Adipocyte (in vitro differentiated cells): ENCODE results near the gene NFIB.

Experiments
- DNase-seq: peaks from one replicate; pipeline ENCODE4 v3.0.0-alpha.2; 2015; ENCODE audit warnings: low read depth
- H3K27me3 ChIP-seq: replicated peaks from 2 replicates; pipeline ENCODE4 v1.7.0; 2013; ENCODE audit warnings: mild to moderate bottlenecking, low read length, moderate library complexity; ENCODE audit not compliant: control insufficient read depth, insufficient read depth
- H3K36me3 ChIP-seq: 2 replicates; pipeline ENCODE4 v1.7.0; 2013; ENCODE audit warnings: low read length, mild to moderate bottlenecking, moderate library complexity; ENCODE audit not compliant: control insufficient read depth, insufficient read depth, severe bottlenecking
- H3K4me1 ChIP-seq: 2 replicates; pipeline ENCODE4 v1.7.0; 2013; ENCODE audit warnings: mild to moderate bottlenecking, low read length, moderate library complexity; ENCODE audit not compliant: control insufficient read depth, insufficient read depth
- H3K4me3 ChIP-seq: 2 replicates; pipeline ENCODE4 v1.7.0; 2013; ENCODE audit warnings: mild to moderate bottlenecking, low read length, moderate library complexity
- H3K9ac ChIP-seq: 2 replicates; pipeline ENCODE4 v1.7.0; 2013; ENCODE audit warnings: mild to moderate bottlenecking, low read length, moderate library complexity
- H3K9me3 ChIP-seq: 2 replicates; pipeline ENCODE4 v1.7.0; 2013; ENCODE audit warnings: mild to moderate bottlenecking, low read length, moderate library complexity; ENCODE audit not compliant: control insufficient read depth

NFIB gene

DNA sequence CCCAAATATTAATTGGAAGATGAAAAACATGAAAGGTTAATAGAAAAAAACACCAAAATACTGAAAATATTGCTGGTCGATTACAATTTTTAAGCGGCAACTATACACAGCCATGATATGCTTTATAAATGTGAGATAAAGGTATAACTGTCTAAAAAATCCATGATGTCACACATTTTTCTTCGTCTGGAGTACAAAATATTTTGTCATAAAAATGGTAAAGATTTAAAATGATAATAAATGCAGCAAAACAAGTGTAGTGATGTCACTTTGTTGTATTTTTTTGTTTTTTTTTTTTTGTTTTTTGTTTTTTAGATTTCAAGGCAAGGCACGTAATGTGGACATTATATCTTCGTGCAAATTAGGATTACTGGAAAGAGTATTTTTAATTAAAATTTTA lies 227.4 kb downstream of the NFIB start:
- Histone ChIP-seq H3K27me3 (no peaks in the 10 kb centered on the region), H3K9me3 (no peaks in the 10 kb centered on the region), H3K9ac (no peak overlapping the region), H3K4me3 (no peak overlapping the region), H3K36me3 (peaks cover 10% of the 10 kb centered on the region), H3K4me1 (peaks cover 16% of the 10 kb centered on the region)
- no peak for DNase-seq

DNA sequence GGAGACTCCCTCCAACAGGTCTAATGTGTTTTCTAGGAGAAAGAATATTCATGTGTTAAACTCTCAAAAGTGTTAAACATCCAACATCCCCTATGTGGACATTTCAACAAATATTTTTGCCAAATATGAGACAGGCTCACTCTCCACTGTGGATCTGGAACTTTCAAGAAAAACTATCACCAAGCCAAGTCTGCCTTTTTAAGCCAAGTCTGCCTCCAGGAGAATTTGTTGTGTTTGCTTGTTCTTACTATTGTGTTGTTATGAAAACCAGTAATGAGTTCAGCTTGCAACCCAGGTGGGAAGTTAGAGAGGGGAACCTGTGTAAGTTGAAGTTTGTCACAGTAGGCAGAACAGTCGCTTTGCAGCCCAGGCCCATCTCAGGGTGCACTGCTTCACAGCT lies 228.1 kb downstream of the NFIB start:
- no peak for DNase-seq
- no peaks in the 10 kb centered on the region for H3K9me3 ChIP-seq
- H3K9ac ChIP-seq, result no peak overlapping the region
- H3K36me3 ChIP-seq, result peaks cover 10% of the 10 kb centered on the region
- H3K4me3 ChIP-seq, result no peak overlapping the region
- peaks cover 14% of the 10 kb centered on the region for H3K4me1 ChIP-seq
- no peaks in the 10 kb centered on the region for H3K27me3 ChIP-seq

DNA sequence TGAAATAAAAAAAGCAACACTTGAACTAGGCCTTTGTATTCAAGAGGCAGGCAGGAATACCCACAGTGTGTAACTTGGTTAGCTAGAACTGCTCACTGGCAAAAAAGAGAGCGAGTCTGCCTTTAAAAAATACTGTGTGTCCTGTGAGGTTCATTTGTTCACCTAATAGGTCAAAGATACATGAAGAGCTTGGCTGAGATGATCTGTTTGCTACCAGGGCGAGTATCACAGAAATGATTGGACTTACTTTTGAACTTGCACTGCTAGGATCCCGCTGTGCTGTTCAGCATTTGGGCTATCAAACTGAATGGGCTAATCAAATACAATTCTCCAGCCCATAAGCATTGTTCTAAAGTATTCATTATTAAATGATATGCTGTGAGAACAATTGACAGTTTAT lies 229.1 kb downstream of the NFIB start:
- Histone ChIP-seq H3K9me3 (no peaks in the 10 kb centered on the region), H3K36me3 (peaks cover 10% of the 10 kb centered on the region), H3K4me1 (peaks cover 7% of the 10 kb centered on the region), H3K9ac (no peak overlapping the region), H3K27me3 (no peaks in the 10 kb centered on the region), H3K4me3 (no peak overlapping the region)
- no peak for DNase-seq

DNA sequence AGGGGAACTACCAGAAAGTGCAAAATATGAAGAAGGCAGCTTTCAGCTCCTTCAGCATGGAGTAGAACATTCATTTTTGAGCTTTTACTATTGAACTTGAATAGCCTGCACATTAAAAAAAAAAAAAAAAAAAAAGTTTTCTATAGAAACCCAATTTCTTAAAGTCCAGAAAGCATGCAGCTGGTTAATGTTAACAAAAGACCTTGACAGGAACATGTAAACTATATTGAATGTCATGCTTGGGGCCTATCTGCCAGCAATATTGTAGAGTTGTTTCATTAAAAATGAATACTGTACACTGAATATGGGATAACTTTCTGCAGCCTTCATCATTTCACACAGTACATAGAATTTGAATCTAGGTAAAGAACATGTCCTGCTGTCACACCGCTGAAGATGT lies 230.6 kb downstream of the NFIB start:
- Histone ChIP-seq H3K27me3 (no peaks in the 10 kb centered on the region), H3K4me3 (no peak overlapping the region)
- no peak for DNase-seq

DNA sequence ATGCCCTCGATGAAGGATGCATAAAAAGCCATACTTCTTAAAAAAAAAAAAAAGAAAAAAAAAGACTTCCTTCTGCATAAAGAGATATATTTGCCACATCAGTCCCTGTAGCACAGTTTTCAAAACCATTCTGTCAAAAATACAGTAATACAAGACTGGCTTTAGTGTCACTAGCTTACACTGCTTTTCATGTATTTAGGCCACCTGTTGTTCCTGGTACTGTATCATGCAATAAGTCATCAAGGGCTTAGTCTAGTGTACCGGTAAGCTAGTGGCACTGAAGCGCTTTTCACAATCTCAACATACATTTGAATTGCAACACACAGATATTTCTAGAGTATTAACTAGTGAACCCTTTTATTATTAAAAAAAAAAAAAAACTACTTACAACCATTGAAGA lies 231.2 kb downstream of the NFIB start:
- peaks cover 8% of the 10 kb centered on the region for H3K36me3 ChIP-seq
- H3K4me3 ChIP-seq, result no peak overlapping the region
- H3K9ac ChIP-seq, result no peak overlapping the region
- no peak for DNase-seq
- no peaks in the 10 kb centered on the region for H3K4me1 ChIP-seq
- no peaks in the 10 kb centered on the region for H3K27me3 ChIP-seq
- no peaks in the 10 kb centered on the region for H3K9me3 ChIP-seq

More for the DNA sequence above, 230.6 kb downstream of the NFIB start:
- peaks cover 10% of the 10 kb centered on the region for H3K36me3 ChIP-seq
- H3K4me1 ChIP-seq, result no peaks in the 10 kb centered on the region
- no peak overlapping the region for H3K9ac ChIP-seq
- no peaks in the 10 kb centered on the region for H3K9me3 ChIP-seq

DNA sequence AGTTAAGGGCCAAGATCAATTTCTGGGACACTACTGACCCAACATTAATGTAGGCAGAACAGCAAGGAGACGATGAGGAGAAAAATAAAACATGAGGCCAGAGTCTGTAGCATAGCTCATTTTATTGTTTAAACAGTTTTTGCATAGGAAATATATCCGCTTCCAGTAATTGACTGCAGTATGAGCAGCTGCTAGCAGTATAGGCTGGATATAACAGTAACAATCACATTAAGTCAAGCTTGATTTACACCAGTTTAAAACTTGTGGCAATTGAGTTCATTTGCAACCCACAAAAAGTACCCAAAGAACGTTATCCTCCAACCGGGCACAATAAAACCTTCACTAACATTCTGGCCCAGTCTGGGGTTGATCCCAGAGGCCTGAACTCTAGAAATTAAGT lies 232.2 kb downstream of the NFIB start:
- DNase-seq, result no peak
- no peak overlapping the region for H3K9ac ChIP-seq
- H3K4me1 ChIP-seq, result no peaks in the 10 kb centered on the region
- H3K4me3 ChIP-seq, result no peak overlapping the region
- H3K36me3 ChIP-seq, result peaks cover 2% of the 10 kb centered on the region
- no peaks in the 10 kb centered on the region for H3K27me3 ChIP-seq
- H3K9me3 ChIP-seq, result no peaks in the 10 kb centered on the region

DNA sequence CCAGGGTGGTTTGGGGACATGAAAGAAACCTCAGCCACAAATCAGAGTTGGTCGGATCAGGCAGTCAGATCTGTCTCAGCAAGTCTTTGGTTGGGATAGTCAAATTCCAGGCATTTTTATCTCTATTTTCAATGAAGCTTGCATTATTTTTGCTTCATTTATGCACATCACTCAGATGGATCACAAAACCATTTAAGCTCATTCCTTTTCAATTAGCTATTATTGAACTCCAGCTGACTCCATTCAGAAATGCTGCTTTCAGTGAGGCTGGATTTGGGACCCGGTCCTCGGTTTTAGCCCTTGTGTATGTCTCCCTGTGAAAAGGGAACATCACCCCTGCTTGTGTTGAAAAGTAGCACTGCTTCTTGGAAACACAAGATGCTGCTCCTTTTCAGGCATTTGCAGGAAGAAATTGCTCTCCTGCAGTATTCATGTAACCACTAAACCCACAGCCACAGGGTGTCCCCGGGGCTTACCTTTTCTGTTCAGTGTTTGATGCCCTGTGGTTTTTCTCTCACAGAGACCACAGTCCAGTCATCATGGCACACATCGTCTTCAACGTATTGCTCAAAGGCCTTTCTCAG lies 232.9 kb downstream of the NFIB start:
- Histone ChIP-seq H3K36me3 (no peaks in the 10 kb centered on the region), H3K9me3 (no peaks in the 10 kb centered on the region), H3K4me3 (no peak overlapping the region), H3K9ac (no peak overlapping the region), H3K27me3 (no peaks in the 10 kb centered on the region), H3K4me1 (no peaks in the 10 kb centered on the region)
- peak; percentile 24 for DNase-seq

DNA sequence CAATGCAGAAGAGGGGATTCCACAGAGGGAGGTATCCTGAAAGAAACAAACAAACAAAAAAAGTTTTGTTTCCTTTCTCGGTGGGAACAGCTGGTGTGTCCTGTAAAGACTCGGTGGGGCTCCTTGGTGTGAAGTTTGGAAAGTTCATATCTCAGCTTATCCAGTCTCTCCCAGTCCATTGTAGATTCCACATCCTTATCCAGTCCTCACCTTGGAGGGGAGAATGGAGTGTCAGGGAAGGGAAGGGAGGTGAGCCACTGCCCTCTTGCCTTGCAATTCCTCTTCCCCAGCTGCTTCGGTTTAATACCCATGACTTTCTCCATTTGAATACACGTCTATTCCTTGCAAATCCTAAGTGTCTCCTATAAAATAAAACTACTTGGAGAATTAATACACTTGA lies 234.5 kb downstream of the NFIB start:
- Histone ChIP-seq H3K27me3 (no peaks in the 10 kb centered on the region), H3K9me3 (no peaks in the 10 kb centered on the region), H3K9ac (no peak overlapping the region), H3K36me3 (no peaks in the 10 kb centered on the region), H3K4me3 (no peak overlapping the region), H3K4me1 (no peaks in the 10 kb centered on the region)
- DNase-seq, result no peak

DNA sequence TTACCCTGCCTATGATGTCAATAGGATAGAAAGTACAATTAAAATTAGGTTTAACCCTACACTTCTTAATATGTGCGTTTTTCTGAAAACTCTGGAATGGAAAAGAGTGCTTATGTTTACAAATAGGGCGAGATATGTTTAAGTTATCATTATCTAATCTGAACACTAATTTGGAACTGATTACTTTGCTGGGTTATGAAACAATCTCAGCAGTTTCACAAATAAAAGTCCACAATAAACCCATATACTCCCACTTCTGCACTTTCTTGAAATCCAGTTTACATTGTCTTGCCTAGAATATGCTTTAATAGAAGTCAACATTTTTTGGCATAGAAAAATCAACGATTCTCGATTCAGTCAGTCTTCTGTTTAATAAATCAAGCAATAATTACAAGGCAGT lies 236.3 kb downstream of the NFIB start:
- Histone ChIP-seq H3K4me3 (no peak overlapping the region), H3K9me3 (no peaks in the 10 kb centered on the region), H3K36me3 (no peaks in the 10 kb centered on the region), H3K9ac (no peak overlapping the region), H3K4me1 (no peaks in the 10 kb centered on the region), H3K27me3 (no peaks in the 10 kb centered on the region)
- no peak for DNase-seq

DNA sequence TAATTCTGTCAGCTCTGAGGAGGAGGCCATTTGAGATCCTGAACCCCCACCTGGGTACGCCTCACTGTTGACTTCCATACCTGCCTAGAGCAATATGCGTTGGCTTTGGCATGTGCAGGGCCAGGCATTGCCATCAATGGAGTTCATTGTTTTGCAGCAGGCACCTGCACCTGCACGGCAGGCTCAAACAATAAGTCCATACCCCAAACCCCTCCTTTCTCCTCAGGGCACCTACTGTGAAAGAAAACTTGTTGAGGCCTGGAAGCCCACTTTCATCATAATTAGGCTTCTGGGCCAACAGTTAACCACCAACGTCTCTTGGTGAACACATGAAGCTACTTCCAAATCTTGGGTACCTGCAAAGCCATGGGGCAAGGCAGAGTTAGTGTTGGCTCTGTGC lies 238.7 kb downstream of the NFIB start:
- DNase-seq, result no peak
- H3K27me3 ChIP-seq, result no peaks in the 10 kb centered on the region

DNA sequence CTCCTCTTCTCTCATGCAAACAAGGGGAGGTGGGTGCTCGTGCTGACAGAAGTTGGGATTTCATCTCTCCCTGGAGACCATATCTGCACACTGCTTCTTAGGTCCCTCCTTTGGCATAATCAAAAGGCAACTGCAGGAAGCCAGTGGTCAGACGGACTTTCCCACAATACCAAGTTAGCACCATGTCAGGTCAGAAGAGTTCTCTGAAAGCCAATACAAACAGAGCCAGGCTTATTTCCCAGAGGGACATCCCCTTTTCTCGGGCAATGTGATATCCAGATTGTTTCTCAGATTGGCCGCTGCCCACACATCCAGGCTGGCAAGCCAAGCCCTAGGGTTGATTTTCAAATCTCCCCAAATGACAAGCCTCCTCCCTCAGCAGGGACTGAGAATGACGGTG lies 241.1 kb downstream of the NFIB start:
- Histone ChIP-seq H3K4me1 (no peaks in the 10 kb centered on the region), H3K4me3 (no peak overlapping the region), H3K9me3 (no peaks in the 10 kb centered on the region), H3K27me3 (no peaks in the 10 kb centered on the region), H3K36me3 (no peaks in the 10 kb centered on the region), H3K9ac (no peak overlapping the region)
- DNase-seq, result no peak

More for the DNA sequence above, 238.7 kb downstream of the NFIB start:
- Histone ChIP-seq H3K9ac (no peak overlapping the region), H3K36me3 (no peaks in the 10 kb centered on the region), H3K4me3 (no peak overlapping the region), H3K9me3 (no peaks in the 10 kb centered on the region), H3K4me1 (no peaks in the 10 kb centered on the region)

DNA sequence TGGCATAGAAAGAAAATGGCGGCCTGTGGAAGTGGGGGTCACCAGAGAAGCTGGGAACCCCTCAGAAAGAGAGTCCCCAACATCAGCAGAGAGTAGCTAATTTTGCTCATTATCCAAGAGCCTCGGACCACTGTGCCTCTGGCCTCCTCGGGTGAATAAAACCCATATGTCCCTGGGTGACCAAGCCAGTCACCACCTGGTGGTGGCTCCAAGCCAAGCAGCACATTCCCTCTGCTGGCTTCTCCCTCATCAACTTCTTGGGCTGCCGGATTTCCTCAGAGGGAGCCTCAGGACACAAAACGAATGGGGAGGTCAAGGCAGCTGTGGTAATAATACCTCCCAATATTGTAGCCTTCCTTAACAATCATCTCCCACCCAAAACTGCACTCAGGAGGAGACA lies 242.5 kb downstream of the NFIB start:
- H3K27me3 ChIP-seq, result no peaks in the 10 kb centered on the region
- H3K9ac ChIP-seq, result no peak overlapping the region
- H3K9me3 ChIP-seq, result no peaks in the 10 kb centered on the region
- H3K4me3 ChIP-seq, result no peak overlapping the region
- no peak for DNase-seq
- no peaks in the 10 kb centered on the region for H3K36me3 ChIP-seq
- no peaks in the 10 kb centered on the region for H3K4me1 ChIP-seq
